ENCODE data around the gene TAF11L14. TPM values are rescaled to one million over a fixed set of nuclear protein-coding genes. Genes with fewer than 3 reads are reported as not detected.

The TAF11L14 gene
- total RNA-seq, 1 donor from 2014 or later, result not detected

- DNase-seq (ENCODE audit: extremely low spot score, unreplicated experiment), result no peak
- H3K27ac Mint-ChIP-seq (ENCODE audit: unreplicated experiment), result no peak overlapping the region
- no peaks in the 10 kb centered on the region for H3K4me1 Mint-ChIP-seq (ENCODE audit: unreplicated experiment)
- peaks cover 2% of the 10 kb centered on the region for H3K36me3 Mint-ChIP-seq (ENCODE audit: unreplicated experiment)
- no peaks in the 10 kb centered on the region for H3K27me3 Mint-ChIP-seq (ENCODE audit: unreplicated experiment)
- TF ChIP-seq CTCF (IDR thresholded peaks at IDR 0.05), result no peak
- H3K9me3 Mint-ChIP-seq (ENCODE audit: unreplicated experiment), result peaks cover 7% of the 10 kb centered on the region
- H3K4me3 Mint-ChIP-seq (ENCODE audit: unreplicated experiment), result no peak overlapping the region
Measured at GRCh38 chr5:17655921-17656320, 21.7 kb downstream of the TAF11L14 start.

- TF ChIP-seq CTCF (IDR thresholded peaks at IDR 0.05), result no peak
- no peaks in the 10 kb centered on the region for H3K4me1 Mint-ChIP-seq (ENCODE audit: unreplicated experiment)
- peaks cover 5% of the 10 kb centered on the region for H3K36me3 Mint-ChIP-seq (ENCODE audit: unreplicated experiment)
- H3K4me3 Mint-ChIP-seq (ENCODE audit: unreplicated experiment), result no peak overlapping the region
- H3K27ac Mint-ChIP-seq (ENCODE audit: unreplicated experiment), result no peak overlapping the region
- H3K9me3 Mint-ChIP-seq (ENCODE audit: unreplicated experiment), result peaks cover 11% of the 10 kb centered on the region
- no peak for DNase-seq (ENCODE audit: extremely low spot score, unreplicated experiment)
- H3K27me3 Mint-ChIP-seq (ENCODE audit: unreplicated experiment), result no peaks in the 10 kb centered on the region
Measured at GRCh38 chr5:17663182-17663581, 28.9 kb downstream of the TAF11L14 start.

GRCh38 chr5:17665836-17666235 lies 31.6 kb downstream of the TAF11L14 start:
- TF ChIP-seq CTCF (IDR thresholded peaks at IDR 0.05), result no peak
- Mint-ChIP-seq H3K27me3 (ENCODE audit: unreplicated experiment) (no peaks in the 10 kb centered on the region), H3K9me3 (ENCODE audit: unreplicated experiment) (peaks cover 5% of the 10 kb centered on the region), H3K36me3 (ENCODE audit: unreplicated experiment) (peaks cover 3% of the 10 kb centered on the region), H3K4me3 (ENCODE audit: unreplicated experiment) (no peak overlapping the region), H3K4me1 (ENCODE audit: unreplicated experiment) (no peaks in the 10 kb centered on the region), H3K27ac (ENCODE audit: unreplicated experiment) (no peak overlapping the region)
- DNase-seq (ENCODE audit: extremely low spot score, unreplicated experiment), result no peak

GRCh38 chr5:17666726-17667235 lies 32.5 kb downstream of the TAF11L14 start:
- TF ChIP-seq CTCF (IDR thresholded peaks at IDR 0.05), result no peak
- Mint-ChIP-seq H3K36me3 (ENCODE audit: unreplicated experiment) (no peaks in the 10 kb centered on the region), H3K27me3 (ENCODE audit: unreplicated experiment) (no peaks in the 10 kb centered on the region), H3K4me1 (ENCODE audit: unreplicated experiment) (no peaks in the 10 kb centered on the region), H3K27ac (ENCODE audit: unreplicated experiment) (no peak overlapping the region), H3K4me3 (ENCODE audit: unreplicated experiment) (no peak overlapping the region), H3K9me3 (ENCODE audit: unreplicated experiment) (no peaks in the 10 kb centered on the region)
- DNase-seq (ENCODE audit: extremely low spot score, unreplicated experiment), result no peak

GRCh38 chr5:17670353-17670752 lies 36.1 kb downstream of the TAF11L14 start:
- DNase-seq (ENCODE audit: extremely low spot score, unreplicated experiment), result no peak
- Mint-ChIP-seq H3K36me3 (ENCODE audit: unreplicated experiment) (no peaks in the 10 kb centered on the region), H3K9me3 (ENCODE audit: unreplicated experiment) (peaks cover 3% of the 10 kb centered on the region), H3K4me3 (ENCODE audit: unreplicated experiment) (no peak overlapping the region), H3K4me1 (ENCODE audit: unreplicated experiment) (no peaks in the 10 kb centered on the region), H3K27me3 (ENCODE audit: unreplicated experiment) (no peaks in the 10 kb centered on the region), H3K27ac (ENCODE audit: unreplicated experiment) (no peak overlapping the region)
- no peak for TF ChIP-seq CTCF (IDR thresholded peaks at IDR 0.05)

All from osteocyte (in vitro differentiated cells).